ENCODE data around the gene NFATC4. TPM values are rescaled to one million over a fixed set of nuclear protein-coding genes. Genes with fewer than 3 reads are reported as not detected.

NFATC4 gene
- total and polyA plus RNA-seq, 7 donors: 10.4 to 120 (median 45.1) TPM

DNA sequence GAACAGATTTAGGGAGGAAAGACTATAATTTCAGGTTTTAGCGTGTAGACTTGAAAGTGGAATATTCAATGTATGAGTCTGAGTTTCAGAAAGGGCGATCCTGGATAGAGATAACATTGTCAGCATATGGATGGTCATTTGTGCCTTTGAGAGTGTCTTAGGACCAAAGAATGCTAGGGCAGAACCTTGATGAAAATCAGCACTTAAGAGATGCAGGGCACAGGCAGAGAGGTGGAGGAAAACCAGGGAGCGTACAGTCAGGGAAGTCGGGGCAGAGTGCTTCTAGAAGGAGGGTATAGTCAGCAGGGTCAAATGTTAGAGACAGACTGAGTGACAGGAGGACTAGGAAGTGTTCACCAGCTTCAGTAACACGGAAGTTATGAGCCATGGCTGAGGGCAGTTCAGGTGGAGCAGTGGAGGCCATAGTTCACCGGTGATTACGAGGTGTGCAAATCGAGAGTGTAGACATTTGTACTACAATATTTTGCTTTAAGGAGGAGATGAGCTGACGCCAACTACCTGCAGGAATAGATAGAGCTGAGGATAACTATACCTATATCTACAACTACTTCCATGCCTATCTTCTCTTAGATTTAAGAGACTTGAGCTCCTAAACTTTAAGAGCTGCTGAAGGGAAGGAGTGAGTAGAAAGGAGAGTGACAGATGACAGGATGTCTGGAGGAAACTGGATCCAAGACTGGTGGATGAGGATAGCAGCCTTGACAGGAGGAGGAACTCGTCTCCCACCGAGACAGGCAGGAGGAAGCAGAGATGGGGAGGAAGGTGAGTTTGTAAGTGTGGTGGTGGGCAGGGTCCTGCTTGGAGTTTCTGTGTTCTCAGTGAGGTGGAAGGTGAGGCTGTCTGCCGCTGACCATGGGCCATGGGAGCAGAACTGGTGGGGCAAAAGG is 55.0 kb downstream of the NFATC4 start:
- Histone ChIP-seq H3K4me1 (peaks cover 0 to 7% (median 0%) of the 10 kb centered on the region in 4 donors), H3K27ac (no peak overlapping the region), H3K36me3 (no peaks in the 10 kb centered on the region), H3K9me3 (no peaks in the 10 kb centered on the region), H3K4me3 (no peak overlapping the region), H3K27me3 (no peaks in the 10 kb centered on the region)
- WGBS, 2 donors: 46 to 57% methylated on average over 12 of the region's 12 CpGs
- intact Hi-C loops (cut with DNase I): no loop called here
- no peak for DNase-seq
- TF ChIP-seq EP300 (IDR thresholded peaks at IDR 0.05): no peak
- no peak for TF ChIP-seq POLR2A (IDR thresholded peaks at IDR 0.05)

DNA sequence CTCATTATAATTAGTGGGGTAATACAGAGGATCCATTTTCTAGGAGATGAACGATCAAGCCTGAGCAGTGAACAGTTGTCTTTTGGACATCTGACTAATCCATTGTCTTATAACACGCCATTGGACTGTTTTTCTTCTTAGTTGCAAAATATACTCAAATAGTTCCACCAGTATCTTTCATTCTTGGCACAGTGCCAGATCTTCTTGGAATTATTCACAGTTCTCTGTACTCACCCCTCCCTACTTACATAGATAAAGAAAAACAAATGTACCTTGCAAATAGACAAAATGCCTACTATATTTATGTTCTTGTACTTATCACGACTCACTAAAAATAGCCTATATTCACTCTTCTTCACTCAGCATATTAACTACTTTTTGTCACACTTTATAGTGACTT is 57.7 kb downstream of the NFATC4 start:
- Histone ChIP-seq H3K27me3 (no peaks in the 10 kb centered on the region), H3K27ac (peak overlapping the region in 3 of 4 donors; percentile 3 to 68 (median 24)), H3K4me1 (peaks cover 0 to 16% (median 13%) of the 10 kb centered on the region in 4 donors), H3K4me3 (no peak overlapping the region), H3K36me3 (no peaks in the 10 kb centered on the region), H3K9me3 (no peaks in the 10 kb centered on the region)
- intact Hi-C loops (cut with DNase I): no loop called here
- TF ChIP-seq, protein P1, sequence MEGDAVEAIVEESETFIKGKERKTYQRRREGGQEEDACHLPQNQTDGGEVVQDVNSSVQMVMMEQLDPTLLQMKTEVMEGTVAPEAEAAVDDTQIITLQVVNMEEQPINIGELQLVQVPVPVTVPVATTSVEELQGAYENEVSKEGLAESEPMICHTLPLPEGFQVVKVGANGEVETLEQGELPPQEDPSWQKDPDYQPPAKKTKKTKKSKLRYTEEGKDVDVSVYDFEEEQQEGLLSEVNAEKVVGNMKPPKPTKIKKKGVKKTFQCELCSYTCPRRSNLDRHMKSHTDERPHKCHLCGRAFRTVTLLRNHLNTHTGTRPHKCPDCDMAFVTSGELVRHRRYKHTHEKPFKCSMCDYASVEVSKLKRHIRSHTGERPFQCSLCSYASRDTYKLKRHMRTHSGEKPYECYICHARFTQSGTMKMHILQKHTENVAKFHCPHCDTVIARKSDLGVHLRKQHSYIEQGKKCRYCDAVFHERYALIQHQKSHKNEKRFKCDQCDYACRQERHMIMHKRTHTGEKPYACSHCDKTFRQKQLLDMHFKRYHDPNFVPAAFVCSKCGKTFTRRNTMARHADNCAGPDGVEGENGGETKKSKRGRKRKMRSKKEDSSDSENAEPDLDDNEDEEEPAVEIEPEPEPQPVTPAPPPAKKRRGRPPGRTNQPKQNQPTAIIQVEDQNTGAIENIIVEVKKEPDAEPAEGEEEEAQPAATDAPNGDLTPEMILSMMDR (IDR thresholded peaks at IDR 0.05): no peak
- TF ChIP-seq POLR2AphosphoS5 (IDR thresholded peaks at IDR 0.05): peak in 1 of 4 donors; percentile 3
- DNase-seq: no peak
- 33 to 53% methylated on average over 3 of the region's 3 CpGs for WGBS, 2 donors

GRCh38 chr14:24426150-24426911 is 58.3 kb downstream of the NFATC4 start:
- H3K4me1 ChIP-seq: peaks cover 0 to 23% (median 20%) of the 10 kb centered on the region in 4 donors
- no peaks in the 10 kb centered on the region for H3K27me3 ChIP-seq
- no peaks in the 10 kb centered on the region for H3K9me3 ChIP-seq
- H3K4me3 ChIP-seq: no peak overlapping the region
- peak overlapping the region in 2 of 4 donors; percentile 3 to 68 for H3K27ac ChIP-seq
- no peaks in the 10 kb centered on the region for H3K36me3 ChIP-seq
- intact Hi-C loops (cut with DNase I): no loop called here
- TF ChIP-seq POLR2AphosphoS5 (IDR thresholded peaks at IDR 0.05) (no peak), POLR2A (IDR thresholded peaks at IDR 0.05) (no peak), EP300 (IDR thresholded peaks at IDR 0.05) (no peak)
- TF ChIP-seq, protein P1 (IDR thresholded peaks at IDR 0.05): no peak
- DNase-seq: no peak
- WGBS, 2 donors: 33 to 72% methylated on average over 2 of the region's 2 CpGs

GRCh38 chr14:24426912-24427536 is 59.0 kb downstream of the NFATC4 start:
- no peak for TF ChIP-seq POLR2A (IDR thresholded peaks at IDR 0.05)
- TF ChIP-seq POLR2AphosphoS5 (IDR thresholded peaks at IDR 0.05): no peak
- TF ChIP-seq EP300 (IDR thresholded peaks at IDR 0.05): no peak
- TF ChIP-seq, protein P1 (IDR thresholded peaks at IDR 0.05): no peak
- Histone ChIP-seq H3K4me3 (no peak overlapping the region), H3K27me3 (no peaks in the 10 kb centered on the region), H3K36me3 (peaks cover 0 to 2% (median 2%) of the 10 kb centered on the region in 4 donors), H3K9me3 (no peaks in the 10 kb centered on the region), H3K27ac (no peak overlapping the region), H3K4me1 (peaks cover 0 to 30% (median 27%) of the 10 kb centered on the region in 4 donors)
- WGBS, 2 donors: 16 to 44% methylated on average over 8 of the region's 8 CpGs
- intact Hi-C loops (cut with DNase I): no loop called here
- DNase-seq: no peak

Data from sigmoid colon (tissue), 7 donors.